ENCODE data around the gene AQP1. TPM values are rescaled to one million over a fixed set of nuclear protein-coding genes. Genes with fewer than 3 reads are reported as not detected.

AQP1 gene
- polyA plus RNA-seq, 1 experiment = 3.9 TPM

DNA sequence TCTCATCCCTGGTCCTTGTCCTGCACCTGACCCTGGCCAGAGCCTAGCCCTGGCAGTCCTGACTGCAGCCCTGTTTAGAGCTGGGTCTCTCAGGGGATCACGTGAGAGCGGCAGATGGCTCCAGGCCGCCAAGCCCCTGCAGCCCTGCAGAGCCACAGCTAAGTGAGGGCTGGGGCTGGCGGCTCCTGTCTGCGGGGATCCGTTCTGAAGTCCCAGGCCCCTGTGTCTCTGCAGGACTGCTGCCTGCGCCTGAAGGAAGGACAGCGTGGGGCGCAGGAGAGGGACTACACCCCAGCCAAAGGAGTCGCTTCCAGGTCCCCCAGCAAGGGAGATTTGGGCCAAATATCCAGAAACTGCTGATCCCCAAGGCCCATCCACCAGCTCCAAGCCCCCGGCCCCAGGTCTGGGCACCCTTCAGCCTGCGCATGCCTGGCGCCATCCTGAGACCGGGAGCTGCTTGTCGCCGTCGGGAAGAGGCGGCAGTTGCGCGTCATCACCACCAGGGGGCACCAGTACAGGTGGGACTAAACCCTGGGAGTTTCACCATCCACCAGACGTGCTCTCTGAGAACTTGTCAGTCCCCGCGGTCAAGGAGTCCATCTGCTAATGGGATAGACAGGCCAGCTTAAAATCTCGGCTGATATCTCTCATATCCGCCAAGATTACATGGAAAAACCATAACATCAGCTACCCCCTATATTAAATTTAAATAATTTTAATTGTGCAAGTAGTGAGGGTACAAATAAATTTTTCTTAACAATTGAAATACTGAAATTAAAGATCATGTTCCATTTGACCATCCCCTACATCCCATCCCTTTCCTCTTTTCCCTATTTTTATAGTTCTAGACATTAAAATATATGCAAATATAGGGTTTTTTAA is 27.0 kb downstream of the AQP1 start:
- POLR2A ChIA-PET = no interaction called here
- no peak for DNase-seq (ENCODE audit: low read depth)
- H3K4me3 ChIP-seq (ENCODE audit: low read depth, low read length) = no peak overlapping the region
- TF ChIP-seq, protein P1, sequence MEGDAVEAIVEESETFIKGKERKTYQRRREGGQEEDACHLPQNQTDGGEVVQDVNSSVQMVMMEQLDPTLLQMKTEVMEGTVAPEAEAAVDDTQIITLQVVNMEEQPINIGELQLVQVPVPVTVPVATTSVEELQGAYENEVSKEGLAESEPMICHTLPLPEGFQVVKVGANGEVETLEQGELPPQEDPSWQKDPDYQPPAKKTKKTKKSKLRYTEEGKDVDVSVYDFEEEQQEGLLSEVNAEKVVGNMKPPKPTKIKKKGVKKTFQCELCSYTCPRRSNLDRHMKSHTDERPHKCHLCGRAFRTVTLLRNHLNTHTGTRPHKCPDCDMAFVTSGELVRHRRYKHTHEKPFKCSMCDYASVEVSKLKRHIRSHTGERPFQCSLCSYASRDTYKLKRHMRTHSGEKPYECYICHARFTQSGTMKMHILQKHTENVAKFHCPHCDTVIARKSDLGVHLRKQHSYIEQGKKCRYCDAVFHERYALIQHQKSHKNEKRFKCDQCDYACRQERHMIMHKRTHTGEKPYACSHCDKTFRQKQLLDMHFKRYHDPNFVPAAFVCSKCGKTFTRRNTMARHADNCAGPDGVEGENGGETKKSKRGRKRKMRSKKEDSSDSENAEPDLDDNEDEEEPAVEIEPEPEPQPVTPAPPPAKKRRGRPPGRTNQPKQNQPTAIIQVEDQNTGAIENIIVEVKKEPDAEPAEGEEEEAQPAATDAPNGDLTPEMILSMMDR (IDR thresholded peaks at IDR 0.05; ENCODE audit: insufficient read depth, low read depth, low read length) = peak; percentile 99
- no peaks in the 10 kb centered on the region for H3K36me3 ChIP-seq (ENCODE audit: control insufficient read depth, insufficient read depth, low read length)
- CTCF ChIA-PET = interaction anchor here (0.6 to 4.5 kb wide), 42 partner anchors 9 to 319 kb away, joined by 3 to 51 read pairs (median 6); partner anchors contain the start of gene GHRHR
- H3K27me3 ChIP-seq (ENCODE audit: control insufficient read depth, insufficient read depth, low read length) = peaks cover 13% of the 10 kb centered on the region

DNA sequence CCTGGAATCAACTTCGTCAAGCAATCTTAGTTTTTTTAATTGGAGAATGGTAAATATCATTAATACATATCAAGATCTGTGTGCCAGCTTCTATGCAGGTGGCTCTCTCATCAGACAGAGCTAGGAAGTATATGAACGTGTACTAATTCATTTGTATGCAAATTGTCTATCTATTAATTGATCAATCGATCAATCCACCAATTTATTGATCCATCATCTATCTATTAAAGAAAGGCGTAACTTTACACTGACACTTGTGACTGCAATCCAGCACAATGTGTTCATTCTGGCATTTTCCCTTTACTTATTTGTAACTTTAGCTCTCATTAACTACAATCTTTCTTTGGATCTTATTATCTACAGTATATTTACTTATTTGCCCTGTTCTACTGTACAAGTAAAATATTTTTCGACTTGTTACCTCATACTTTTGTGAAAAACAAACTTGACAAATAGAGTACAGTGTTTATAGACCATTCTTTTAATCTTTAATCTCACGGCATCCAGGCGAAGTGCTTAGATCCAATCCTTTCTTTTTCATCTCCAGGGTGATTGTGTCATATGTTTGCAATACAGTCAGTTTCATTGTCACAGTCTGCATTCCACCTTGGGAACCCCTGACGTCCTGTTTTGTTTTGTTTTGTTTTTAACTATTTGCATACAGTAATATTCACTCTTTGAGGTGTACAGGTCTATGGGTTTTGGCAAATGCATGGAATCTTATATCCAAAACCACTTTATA is 30.1 kb downstream of the AQP1 start:
- Histone ChIP-seq H3K36me3 (ENCODE audit: control insufficient read depth, insufficient read depth, low read length) (no peaks in the 10 kb centered on the region), H3K27me3 (ENCODE audit: control insufficient read depth, insufficient read depth, low read length) (peaks cover 9% of the 10 kb centered on the region), H3K4me3 (ENCODE audit: low read depth, low read length) (no peak overlapping the region)
- ChIA-PET POLR2A (no interaction called here), CTCF (no interaction called here)
- TF ChIP-seq, protein P1 (IDR thresholded peaks at IDR 0.05; ENCODE audit: insufficient read depth, low read depth, low read length) = no peak
- no peak for DNase-seq (ENCODE audit: low read depth)

GRCh38 chr7:30950197-30950596 is 38.5 kb downstream of the AQP1 start:
- Histone ChIP-seq H3K27me3 (ENCODE audit: control insufficient read depth, insufficient read depth, low read length) (peaks cover 6% of the 10 kb centered on the region), H3K36me3 (ENCODE audit: control insufficient read depth, insufficient read depth, low read length) (no peaks in the 10 kb centered on the region), H3K4me3 (ENCODE audit: low read depth, low read length) (no peak overlapping the region)
- CTCF ChIA-PET = interaction anchor here (4.0 kb wide), 1 partner anchor 11 kb away, joined by 19 read pairs; no protein-coding TSS in a partner anchor
- DNase-seq (ENCODE audit: low read depth) = no peak
- POLR2A ChIA-PET = no interaction called here
- TF ChIP-seq, protein P1 (IDR thresholded peaks at IDR 0.05; ENCODE audit: insufficient read depth, low read depth, low read length) = no peak

- ChIA-PET CTCF (interaction anchor here (0.6 to 2.5 kb wide), 2 partner anchors 16 to 1494 kb away, joined by 3 to 8 read pairs; no protein-coding TSS in a partner anchor), POLR2A (no interaction called here)
- TF ChIP-seq, protein P1 (IDR thresholded peaks at IDR 0.05; ENCODE audit: insufficient read depth, low read depth, low read length) = no peak
- no peak overlapping the region for H3K4me3 ChIP-seq (ENCODE audit: low read depth, low read length)
- H3K36me3 ChIP-seq (ENCODE audit: control insufficient read depth, insufficient read depth, low read length) = no peaks in the 10 kb centered on the region
- peaks cover 6% of the 10 kb centered on the region for H3K27me3 ChIP-seq (ENCODE audit: control insufficient read depth, insufficient read depth, low read length)
- no peak for DNase-seq (ENCODE audit: low read depth)
Measured at GRCh38 chr7:30954914-30955313, 43.3 kb downstream of the AQP1 start.

DNA sequence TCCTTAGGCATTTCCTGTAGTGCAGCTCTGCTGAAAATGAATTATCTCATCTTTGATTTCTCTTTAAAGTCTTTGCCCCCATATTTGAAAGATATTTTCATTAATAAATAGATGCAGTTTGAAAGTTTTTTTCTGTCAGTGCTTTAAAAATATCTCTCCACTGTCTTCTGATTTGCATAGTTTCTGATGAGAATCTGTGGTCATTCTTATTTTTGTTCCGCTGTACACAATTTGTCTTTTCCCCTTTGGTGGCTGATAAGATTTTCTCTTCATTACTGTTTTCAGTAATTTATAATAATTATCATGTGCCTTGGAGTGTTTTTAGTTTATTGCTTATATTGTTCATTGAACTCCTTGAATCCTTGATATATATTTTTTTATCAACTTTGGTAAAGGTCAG is 45.1 kb downstream of the AQP1 start:
- Histone ChIP-seq H3K4me3 (ENCODE audit: low read depth, low read length) (no peak overlapping the region), H3K27me3 (ENCODE audit: control insufficient read depth, insufficient read depth, low read length) (peaks cover 4% of the 10 kb centered on the region), H3K36me3 (ENCODE audit: control insufficient read depth, insufficient read depth, low read length) (no peaks in the 10 kb centered on the region)
- POLR2A ChIA-PET = no interaction called here
- DNase-seq (ENCODE audit: low read depth) = no peak
- CTCF ChIA-PET = interaction anchor here (8.4 kb wide), 1 partner anchor 18 kb away, joined by 51 read pairs; no protein-coding TSS in a partner anchor
- TF ChIP-seq, protein P1 (IDR thresholded peaks at IDR 0.05; ENCODE audit: insufficient read depth, low read depth, low read length) = no peak
